Upper lobe of left lung (tissue), 6 donors: Measurements from ENCODE around the gene DACH1. TPM values are rescaled to one million over a fixed set of nuclear protein-coding genes. Genes with fewer than 3 reads are reported as not detected.

Source experiments
- ATAC-seq, 2 donors: fragments of 200-7000 bp; cut with Tn5 transposase; one replicate each; pipeline ENCODE4 v1.9.1; 2022; ENCODE audit warnings: mild to moderate bottlenecking in 2 of 2, moderate library complexity in 2 of 2; ENCODE audit not compliant: low FRiP score in 2 of 2
- DNase-seq, 2 donors: peaks; one replicate each; pipeline ENCODE4 v3.0.0-alpha.2; 2019 to 2020
- H3K27ac ChIP-seq, 4 donors: fragments of 200-600 bp; sonication (generic); one replicate each; pipeline ENCODE4 v1.5.1; 2016 to 2019
- H3K27me3 ChIP-seq, 4 donors: fragments of 200-600 bp; sonication (generic); one replicate each; pipeline ENCODE4 v1.5.1; 2017 to 2019
- H3K36me3 ChIP-seq, 4 donors: fragments of 200-600 bp; sonication (generic); one replicate each; pipeline ENCODE4 v1.5.1; 2016 to 2019
- H3K4me1 ChIP-seq, 4 donors: fragments of 200-600 bp; sonication (generic); one replicate each; pipeline ENCODE4 v1.5.1; 2018 to 2019
- H3K4me3 ChIP-seq, 4 donors: fragments of 200-600 bp; sonication (generic); one replicate each; pipeline ENCODE4 v1.5.1; 2017 to 2019; ENCODE audit warnings: mild to moderate bottlenecking in 2 of 4, moderate library complexity in 1 of 4
- H3K9me3 ChIP-seq, 4 donors: fragments of 200-600 bp; sonication (generic); one replicate each; pipeline ENCODE4 v1.5.1; 2018 to 2019
- CTCF ChIP-seq, 6 experiments: fragments of 450-650 bp in 4 of 6; fragments of 200-600 bp in 2 of 6; sonication (generic) in 2 of 6; IDR thresholded peaks; one replicate each; pipeline ENCODE4 v1.5.1; 2016 to 2019; ENCODE audit warnings: antibody characterized with exemption in 6 of 6
- EP300 ChIP-seq, 4 donors: sonication (generic); formaldehyde crosslinking; IDR thresholded peaks; one replicate each; pipeline ENCODE4 v1.5.1; 2017; ENCODE audit warnings: antibody characterized with exemption in 4 of 4, control low read depth in 2 of 4
- POLR2A ChIP-seq, 4 donors: fragments of 450-650 bp; IDR thresholded peaks; one replicate each; pipeline ENCODE4 v1.5.1; 2016 to 2017; ENCODE audit warnings: antibody characterized with exemption in 4 of 4, mild to moderate bottlenecking in 2 of 4
- POLR2AphosphoS5 ChIP-seq, 2 donors: sonication (generic); formaldehyde crosslinking; IDR thresholded peaks; one replicate each; pipeline ENCODE4 v1.5.1; 2017; ENCODE audit warnings: antibody characterized with exemption in 2 of 2
- WGBS, 2 donors: methylation state at CpG; one replicate each; pipeline ENCODE4 v1.1.5; 2017 to 2018; 5-methylcytosine and 5-hydroxymethylcytosine counted together
- total RNA-seq, 6 donors: library from RNA; depleted of rRNA in 4 of 6; stranded (reverse); fragments of >200 nt in 4 of 6; gene quantifications; one replicate each; pipeline versions ENCODE4 v1.1.0 to v1.2.1, GENCODE V29; 2016 to 2021
- donor health status: DM: no; HTN: no; CAD: no; lungs with moderate emphysema.
- donor health status: DM: no; HTN: yes; CAD: no; lungs with severe emphysema.

Gene DACH1
- total RNA-seq, 6 donors from 2014 or later: 4.7 to 10.5 (median 6.7) TPM

- DNase-seq (no peak), ATAC-seq (no peak)
- Histone ChIP-seq H3K9me3 (no peaks in the 10 kb centered on the region), H3K27ac (no peak overlapping the region), H3K4me3 (no peak overlapping the region), H3K36me3 (no peaks in the 10 kb centered on the region), H3K27me3 (no peaks in the 10 kb centered on the region), H3K4me1 (no peaks in the 10 kb centered on the region)
- TF ChIP-seq CTCF (IDR thresholded peaks at IDR 0.05) (no peak), EP300 (IDR thresholded peaks at IDR 0.05) (no peak), POLR2AphosphoS5 (IDR thresholded peaks at IDR 0.05) (no peak), POLR2A (IDR thresholded peaks at IDR 0.05) (no peak)
- WGBS, 2 donors: 75 to 80% methylated on average over 4 of the region's 4 CpGs
Measured at GRCh38 chr13:71701741-71702140, 165.3 kb downstream of the DACH1 start.

DNA sequence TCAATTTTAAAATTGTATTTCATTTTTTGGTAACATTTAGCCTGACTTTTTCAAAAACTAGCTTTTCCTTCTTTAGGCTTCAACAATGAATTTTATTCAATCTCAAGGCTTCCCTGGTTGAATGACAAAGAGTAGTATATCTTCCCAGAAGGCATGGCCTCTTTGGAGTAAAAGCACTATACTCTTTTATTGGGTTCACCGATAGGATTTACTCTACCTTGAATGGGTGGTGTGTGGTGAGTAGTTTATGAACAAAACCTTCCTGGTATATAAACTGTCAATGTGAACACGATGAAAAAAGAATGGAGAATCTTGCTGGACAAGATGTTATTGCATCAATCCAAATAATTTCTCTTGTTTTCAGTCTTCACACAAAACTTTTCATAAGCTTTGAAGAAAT is 167.7 kb downstream of the DACH1 start:
- no peak overlapping the region for H3K4me3 ChIP-seq
- no peak overlapping the region for H3K27ac ChIP-seq
- DNase-seq: no peak
- ATAC-seq: no peak
- H3K27me3 ChIP-seq: no peaks in the 10 kb centered on the region
- WGBS, 2 donors: 88 to 94% methylated on average over 2 of the region's 2 CpGs
- H3K36me3 ChIP-seq: no peaks in the 10 kb centered on the region
- TF ChIP-seq POLR2A (IDR thresholded peaks at IDR 0.05): no peak
- TF ChIP-seq POLR2AphosphoS5 (IDR thresholded peaks at IDR 0.05): no peak
- TF ChIP-seq CTCF (IDR thresholded peaks at IDR 0.05): no peak
- no peak for TF ChIP-seq EP300 (IDR thresholded peaks at IDR 0.05)
- no peaks in the 10 kb centered on the region for H3K9me3 ChIP-seq
- H3K4me1 ChIP-seq: no peaks in the 10 kb centered on the region

GRCh38 chr13:71695662-71696061 is 171.3 kb downstream of the DACH1 start:
- H3K9me3 ChIP-seq: no peaks in the 10 kb centered on the region
- no peaks in the 10 kb centered on the region for H3K4me1 ChIP-seq
- 89 to 96% methylated on average over 1 of the region's 1 CpG for WGBS, 2 donors
- no peak for DNase-seq
- no peaks in the 10 kb centered on the region for H3K27me3 ChIP-seq
- TF ChIP-seq POLR2A (IDR thresholded peaks at IDR 0.05) (no peak), POLR2AphosphoS5 (IDR thresholded peaks at IDR 0.05) (no peak), CTCF (IDR thresholded peaks at IDR 0.05) (no peak), EP300 (IDR thresholded peaks at IDR 0.05) (no peak)
- H3K36me3 ChIP-seq: no peaks in the 10 kb centered on the region
- no peak for ATAC-seq
- H3K27ac ChIP-seq: no peak overlapping the region
- H3K4me3 ChIP-seq: no peak overlapping the region

DNA sequence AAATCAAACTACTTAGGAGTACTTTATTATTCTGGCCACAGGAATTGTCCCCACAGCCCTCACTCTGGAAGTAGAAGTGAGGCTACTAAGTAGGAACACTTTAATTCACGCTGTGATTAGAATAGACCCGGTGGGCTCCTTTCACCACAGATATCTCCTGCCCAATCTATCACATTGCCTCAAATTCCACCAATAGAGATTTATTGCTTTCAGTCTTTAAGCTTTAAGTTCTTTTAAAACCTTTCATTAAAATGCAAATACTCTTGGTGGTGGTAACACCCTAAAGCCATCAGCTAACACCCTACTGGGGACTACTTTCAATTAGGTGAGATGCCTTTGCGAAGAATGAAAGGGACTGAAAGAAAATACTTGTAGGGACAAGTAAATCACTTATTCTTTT is 181.9 kb downstream of the DACH1 start:
- Histone ChIP-seq H3K27me3 (no peaks in the 10 kb centered on the region), H3K36me3 (peaks cover 0 to 3% (median 0%) of the 10 kb centered on the region in 4 donors), H3K9me3 (no peaks in the 10 kb centered on the region), H3K4me1 (no peaks in the 10 kb centered on the region), H3K4me3 (no peak overlapping the region), H3K27ac (no peak overlapping the region)
- WGBS, 2 donors: 73 to 86% methylated on average over 3 of the region's 3 CpGs
- ATAC-seq (no peak), DNase-seq (no peak)
- TF ChIP-seq POLR2A (IDR thresholded peaks at IDR 0.05): no peak
- no peak for TF ChIP-seq CTCF (IDR thresholded peaks at IDR 0.05)
- no peak for TF ChIP-seq EP300 (IDR thresholded peaks at IDR 0.05)
- TF ChIP-seq POLR2AphosphoS5 (IDR thresholded peaks at IDR 0.05): no peak

- no peak for ATAC-seq
- Histone ChIP-seq H3K27ac (no peak overlapping the region), H3K4me3 (no peak overlapping the region), H3K27me3 (no peaks in the 10 kb centered on the region), H3K4me1 (no peaks in the 10 kb centered on the region), H3K36me3 (peaks cover 0 to 3% (median 0%) of the 10 kb centered on the region in 4 donors), H3K9me3 (no peaks in the 10 kb centered on the region)
- DNase-seq: no peak
- TF ChIP-seq POLR2A (IDR thresholded peaks at IDR 0.05) (no peak), EP300 (IDR thresholded peaks at IDR 0.05) (no peak), POLR2AphosphoS5 (IDR thresholded peaks at IDR 0.05) (no peak), CTCF (IDR thresholded peaks at IDR 0.05) (no peak)
- WGBS, 2 donors: 83 to 90% methylated on average over 6 of the region's 6 CpGs
Measured at GRCh38 chr13:71681901-71682613, 184.9 kb downstream of the DACH1 start.
